ENCODE data around the gene HMOX1.

Gene HMOX1

GRCh38 chr22:35375031-35375430 lies 5.9 kb upstream of the HMOX1 start:
- no peak overlapping the region for H3K9ac ChIP-seq (ENCODE audit: low read length)
- H3K9me2 ChIP-seq (replicated peaks; ENCODE audit: insufficient read depth, low read length) = no peaks in the 10 kb centered on the region
- no peaks in the 10 kb centered on the region for H3K27me3 ChIP-seq (ENCODE audit: low read length)
- H3K4me3 ChIP-seq (ENCODE audit: insufficient read depth, low read length, poor library complexity, severe bottlenecking) = no peak overlapping the region
- H3K27ac ChIP-seq (ENCODE audit: low read depth, low read length) = no peak overlapping the region
- 0 out of 2 replicates have a peak, but pooled peaks cover 3% of the 10 kb centered on the region for H3F3A ChIP-seq (ENCODE audit: insufficient read depth)
- no peak overlapping the region for H2AFZ ChIP-seq (ENCODE audit: low read depth, low read length, severe bottlenecking)
- TF ChIP-seq EZH2phosphoT487 (conservative IDR thresholded peaks at IDR 0.05; ENCODE audit: low read length) = no peak
- TF ChIP-seq, protein P1, sequence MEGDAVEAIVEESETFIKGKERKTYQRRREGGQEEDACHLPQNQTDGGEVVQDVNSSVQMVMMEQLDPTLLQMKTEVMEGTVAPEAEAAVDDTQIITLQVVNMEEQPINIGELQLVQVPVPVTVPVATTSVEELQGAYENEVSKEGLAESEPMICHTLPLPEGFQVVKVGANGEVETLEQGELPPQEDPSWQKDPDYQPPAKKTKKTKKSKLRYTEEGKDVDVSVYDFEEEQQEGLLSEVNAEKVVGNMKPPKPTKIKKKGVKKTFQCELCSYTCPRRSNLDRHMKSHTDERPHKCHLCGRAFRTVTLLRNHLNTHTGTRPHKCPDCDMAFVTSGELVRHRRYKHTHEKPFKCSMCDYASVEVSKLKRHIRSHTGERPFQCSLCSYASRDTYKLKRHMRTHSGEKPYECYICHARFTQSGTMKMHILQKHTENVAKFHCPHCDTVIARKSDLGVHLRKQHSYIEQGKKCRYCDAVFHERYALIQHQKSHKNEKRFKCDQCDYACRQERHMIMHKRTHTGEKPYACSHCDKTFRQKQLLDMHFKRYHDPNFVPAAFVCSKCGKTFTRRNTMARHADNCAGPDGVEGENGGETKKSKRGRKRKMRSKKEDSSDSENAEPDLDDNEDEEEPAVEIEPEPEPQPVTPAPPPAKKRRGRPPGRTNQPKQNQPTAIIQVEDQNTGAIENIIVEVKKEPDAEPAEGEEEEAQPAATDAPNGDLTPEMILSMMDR (IDR thresholded peaks at IDR 0.05; ENCODE audit: insufficient read depth, low read length, poor library complexity, severe bottlenecking) = no peak
- H3K79me2 ChIP-seq (ENCODE audit: insufficient read depth, low read length) = no peaks in the 10 kb centered on the region
- no peaks in the 10 kb centered on the region for H4K20me1 ChIP-seq (ENCODE audit: low read depth, low read length)
- H3K9me3 ChIP-seq (ENCODE audit: insufficient read depth, low read length) = no peaks in the 10 kb centered on the region
- H3K4me2 ChIP-seq (ENCODE audit: low read depth, low read length, poor library complexity, severe bottlenecking) = no peak overlapping the region
- no peaks in the 10 kb centered on the region for H3K36me3 ChIP-seq (ENCODE audit: low read length)

DNA sequence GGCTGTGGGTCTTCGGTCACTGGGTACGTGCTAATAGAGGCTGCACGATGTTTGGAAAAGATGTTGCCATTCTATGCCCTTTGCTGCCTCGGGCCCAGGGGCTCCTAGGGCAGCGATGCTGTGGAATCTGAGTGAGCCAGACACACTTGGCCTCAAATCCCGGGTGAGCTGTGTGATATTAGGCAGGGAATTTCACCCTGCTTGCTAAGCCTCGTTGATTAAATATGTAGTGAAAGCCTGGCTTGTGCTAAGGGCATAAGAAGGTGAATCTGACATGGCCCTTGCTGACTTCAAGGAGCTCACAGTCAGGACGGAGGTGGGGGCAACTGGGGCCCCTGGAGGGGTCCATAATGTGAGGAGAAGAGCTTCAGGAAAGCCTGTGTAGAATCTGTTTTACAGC lies 5.4 kb upstream of the HMOX1 start:
- H3K27ac ChIP-seq (ENCODE audit: low read depth, low read length) = no peak overlapping the region
- no peaks in the 10 kb centered on the region for H3K9me2 ChIP-seq (replicated peaks; ENCODE audit: insufficient read depth, low read length)
- H3K4me2 ChIP-seq (ENCODE audit: low read depth, low read length, poor library complexity, severe bottlenecking) = no peak overlapping the region
- no peaks in the 10 kb centered on the region for H4K20me1 ChIP-seq (ENCODE audit: low read depth, low read length)
- 0 out of 2 replicates have a peak, but pooled peaks cover 3% of the 10 kb centered on the region for H3F3A ChIP-seq (ENCODE audit: insufficient read depth)
- H3K27me3 ChIP-seq (ENCODE audit: low read length) = no peaks in the 10 kb centered on the region
- H3K36me3 ChIP-seq (ENCODE audit: low read length) = no peaks in the 10 kb centered on the region
- no peak overlapping the region for H2AFZ ChIP-seq (ENCODE audit: low read depth, low read length, severe bottlenecking)
- H3K9ac ChIP-seq (ENCODE audit: low read length) = no peak overlapping the region
- no peaks in the 10 kb centered on the region for H3K79me2 ChIP-seq (ENCODE audit: insufficient read depth, low read length)
- no peak overlapping the region for H3K4me3 ChIP-seq (ENCODE audit: insufficient read depth, low read length, poor library complexity, severe bottlenecking)
- no peaks in the 10 kb centered on the region for H3K9me3 ChIP-seq (ENCODE audit: insufficient read depth, low read length)
- TF ChIP-seq, protein P1 (IDR thresholded peaks at IDR 0.05; ENCODE audit: insufficient read depth, low read length, poor library complexity, severe bottlenecking) = no peak
- no peak for TF ChIP-seq EZH2phosphoT487 (conservative IDR thresholded peaks at IDR 0.05; ENCODE audit: low read length)

- Histone ChIP-seq H3K9ac (ENCODE audit: low read length) (peak overlapping the region; percentile 33), H3K27me3 (ENCODE audit: low read length) (no peaks in the 10 kb centered on the region), H3K9me3 (ENCODE audit: insufficient read depth, low read length) (no peaks in the 10 kb centered on the region), H3K27ac (ENCODE audit: low read depth, low read length) (peak overlapping the region; percentile 55), H3K36me3 (ENCODE audit: low read length) (no peaks in the 10 kb centered on the region), H3F3A (ENCODE audit: insufficient read depth) (0 out of 2 replicates have a peak, but pooled peaks cover 3% of the 10 kb centered on the region), H2AFZ (ENCODE audit: low read depth, low read length, severe bottlenecking) (peak overlapping the region; percentile 6), H4K20me1 (ENCODE audit: low read depth, low read length) (no peaks in the 10 kb centered on the region), H3K79me2 (ENCODE audit: insufficient read depth, low read length) (no peaks in the 10 kb centered on the region), H3K4me3 (ENCODE audit: insufficient read depth, low read length, poor library complexity, severe bottlenecking) (no peak overlapping the region), H3K9me2 (replicated peaks; ENCODE audit: insufficient read depth, low read length) (no peaks in the 10 kb centered on the region), H3K4me2 (ENCODE audit: low read depth, low read length, poor library complexity, severe bottlenecking) (peak overlapping the region; percentile 40)
- no peak for TF ChIP-seq EZH2phosphoT487 (conservative IDR thresholded peaks at IDR 0.05; ENCODE audit: low read length)
- TF ChIP-seq, protein P1 (IDR thresholded peaks at IDR 0.05; ENCODE audit: insufficient read depth, low read length, poor library complexity, severe bottlenecking) = no peak
Measured at GRCh38 chr22:35376728-35377472, 4.0 kb upstream of the HMOX1 start.
